ENCODE data around the gene TBL1XR1.
"Not testable (repeated sequence)": the region's sequence is repeated elsewhere in the genome, so short reads cannot be mapped to it uniquely, and the experiment has no call there.

TBL1XR1 gene

GRCh38 chr3:177005718-177006405 is 191.4 kb downstream of the TBL1XR1 start:
- no peak for DNase-seq

- DNase-seq, result not testable (repeated sequence)
Measured at GRCh38 chr3:177000159-177000558, 197.1 kb downstream of the TBL1XR1 start.

- DNase-seq, result no peak
Measured at GRCh38 chr3:176995946-176996345, 201.3 kb downstream of the TBL1XR1 start.

- no peak for DNase-seq
Measured at GRCh38 chr3:176994891-176995781, 202.1 kb downstream of the TBL1XR1 start.

- no peak for DNase-seq
Measured at GRCh38 chr3:176994393-176994792, 202.9 kb downstream of the TBL1XR1 start.

- DNase-seq, result no peak
Measured at GRCh38 chr3:176992978-176993377, 204.3 kb downstream of the TBL1XR1 start.

- DNase-seq, result no peak
Measured at GRCh38 chr3:176992565-176992964, 204.7 kb downstream of the TBL1XR1 start.

GRCh38 chr3:176988795-176989194 is 208.5 kb downstream of the TBL1XR1 start:
- DNase-seq, result no peak

- DNase-seq, result peak; percentile 6
Measured at GRCh38 chr3:176987901-176988650, 209.2 kb downstream of the TBL1XR1 start.

- DNase-seq, result no peak
Measured at GRCh38 chr3:176978441-176978840, 218.8 kb downstream of the TBL1XR1 start.

GRCh38 chr3:176977331-176977730 is 220.0 kb downstream of the TBL1XR1 start:
- DNase-seq, result no peak

- DNase-seq, result no peak
Measured at GRCh38 chr3:176976586-176976985, 220.7 kb downstream of the TBL1XR1 start.

- DNase-seq, result no peak
Measured at GRCh38 chr3:176974279-176974678, 223.0 kb downstream of the TBL1XR1 start.

- no peak for DNase-seq
Measured at GRCh38 chr3:176971613-176972174, 225.6 kb downstream of the TBL1XR1 start.

GRCh38 chr3:176970770-176971169 is 226.5 kb downstream of the TBL1XR1 start:
- DNase-seq, result no peak

- DNase-seq, result no peak
Measured at GRCh38 chr3:176969506-176969905, 227.8 kb downstream of the TBL1XR1 start.

All from fibroblast of skin of scalp (primary cell).